GM04504 (cell line): ENCODE results near the gene SLC22A16.
A peak's percentile ranks its signal among the peaks of the same experiment; 100 is the strongest.
"Not testable (repeated sequence)": the region's sequence is repeated elsewhere in the genome, so short reads cannot be mapped to it uniquely, and the experiment has no call there.

ENCODE experiments used
- DNase-seq: peaks from one replicate; pipeline ENCODE4 v3.0.0-alpha.2; 2012; ENCODE audit warnings: low read depth

The SLC22A16 gene

DNA sequence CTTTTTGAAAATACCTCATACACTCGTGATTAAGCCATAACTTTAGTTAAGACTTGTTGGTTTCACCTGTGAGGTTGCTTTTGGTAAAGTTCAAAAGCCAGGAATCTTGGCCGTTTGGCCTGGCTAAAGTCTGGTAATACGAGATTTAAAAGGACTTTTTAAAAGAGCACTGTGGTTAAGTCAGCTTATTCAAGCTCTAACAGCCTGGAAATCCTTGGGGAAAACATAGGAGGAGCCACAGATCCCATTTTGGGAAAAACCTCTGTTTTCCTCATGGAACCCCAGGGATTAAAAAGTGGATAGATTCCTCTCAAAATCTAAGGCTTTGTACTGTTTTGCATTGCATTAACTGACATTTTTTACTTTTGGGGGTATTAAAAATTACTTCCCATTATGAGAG lies 13.7 kb upstream of the SLC22A16 start:
- DNase-seq, result no peak

DNA sequence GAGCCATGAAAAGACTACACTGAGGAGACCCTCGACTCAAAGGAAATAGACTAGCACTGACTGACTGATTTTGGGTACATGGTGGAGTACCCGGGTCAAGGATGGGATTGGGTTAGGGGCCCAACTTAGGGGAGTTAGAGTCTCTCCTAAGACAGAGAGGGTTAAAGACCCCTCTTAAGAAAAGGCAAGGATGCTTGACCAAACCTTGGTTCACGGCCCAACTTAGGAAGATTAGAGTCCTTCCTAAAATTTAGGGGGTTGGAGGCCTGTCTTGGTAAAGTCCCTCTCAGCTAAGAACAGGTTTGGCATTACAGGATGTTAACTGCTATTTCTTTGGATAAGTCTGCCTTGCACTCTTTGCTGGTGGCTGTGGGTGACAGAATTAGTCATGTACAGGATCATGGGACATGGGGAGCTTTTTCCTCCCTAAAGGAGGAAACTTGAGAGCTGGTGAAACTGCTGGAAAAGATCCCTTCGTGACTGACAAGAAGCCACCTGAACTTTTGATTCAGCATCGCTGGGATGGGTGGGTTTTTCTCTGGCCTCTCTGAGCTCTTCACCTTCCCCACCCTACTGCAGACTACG lies 12.3 kb upstream of the SLC22A16 start:
- no peak for DNase-seq

DNA sequence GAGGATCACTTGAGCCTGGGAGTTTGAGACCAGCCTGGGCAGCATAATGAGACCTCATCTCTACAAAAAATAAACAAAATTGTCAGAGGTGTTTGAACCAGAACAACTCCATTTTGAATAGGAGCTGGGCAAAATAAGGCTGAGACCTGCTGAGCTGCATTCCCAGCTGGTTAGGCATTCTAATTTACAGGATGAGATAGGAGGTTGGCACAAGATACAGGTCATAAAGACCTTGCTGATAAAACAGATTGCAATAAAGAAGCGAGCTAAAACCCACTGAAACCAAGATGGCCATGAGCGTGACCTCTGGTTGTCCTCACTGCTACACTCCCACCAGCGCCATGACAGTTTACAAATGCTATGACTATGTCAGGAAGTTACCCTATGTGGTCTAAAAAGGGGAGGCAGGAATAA lies 11.6 kb upstream of the SLC22A16 start:
- DNase-seq, result not testable (repeated sequence)

DNA sequence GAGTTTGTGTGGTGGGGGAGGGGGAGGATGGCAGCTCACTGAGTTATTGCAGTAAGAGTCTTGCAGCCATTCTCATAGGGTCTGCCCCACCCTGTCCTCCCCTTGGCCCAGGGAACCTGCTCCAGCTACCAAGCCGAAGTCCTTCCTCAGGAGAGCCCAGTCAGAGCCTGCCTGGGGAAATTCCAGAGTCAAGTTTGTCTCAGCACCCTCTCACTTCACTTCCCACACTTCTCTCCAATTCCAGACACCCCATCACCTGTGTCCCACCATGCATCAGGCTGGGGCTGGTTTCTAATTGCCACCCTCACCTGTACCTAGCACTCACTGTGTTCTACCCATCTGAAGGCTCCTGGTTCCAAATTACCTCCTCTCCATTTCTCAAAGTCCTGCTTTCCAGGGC lies 10.3 kb upstream of the SLC22A16 start:
- no peak for DNase-seq

DNA sequence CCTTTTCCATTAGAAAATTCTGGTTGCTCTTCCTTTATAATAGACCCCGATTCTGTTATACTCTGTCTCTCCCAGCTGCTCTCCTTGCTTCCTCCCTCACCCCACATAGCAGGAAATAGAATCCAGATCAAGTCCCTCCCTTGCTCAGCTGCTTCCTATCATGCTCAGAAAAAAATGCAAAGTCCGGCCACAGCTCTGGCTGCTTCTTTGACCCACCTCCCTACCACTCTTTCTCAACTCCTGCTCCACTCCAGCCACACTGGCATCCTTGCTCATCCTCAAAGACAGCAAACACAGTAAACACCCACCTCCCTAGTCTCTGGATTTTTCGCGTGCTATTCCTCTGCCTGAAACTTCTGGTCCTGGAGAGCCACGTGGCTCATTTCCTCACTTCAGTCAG lies 9.1 kb upstream of the SLC22A16 start:
- no peak for DNase-seq

DNA sequence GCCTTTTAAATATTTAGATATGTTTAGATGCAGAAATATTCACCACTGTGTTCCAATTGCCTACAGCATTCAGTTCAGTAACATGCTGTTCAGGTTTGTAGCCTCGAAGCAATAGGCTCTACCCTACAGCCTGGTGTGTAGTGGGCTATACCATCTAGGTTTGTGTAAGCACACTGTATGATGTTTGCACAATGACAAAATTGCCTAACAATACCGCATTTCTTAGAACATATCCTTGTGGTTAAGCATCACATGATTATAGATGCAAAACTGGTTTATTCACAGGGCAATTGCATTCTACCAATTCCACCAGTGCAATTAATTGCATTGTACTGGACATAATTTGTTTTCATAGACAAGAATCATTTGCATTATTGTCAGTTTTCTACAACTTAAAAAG lies 7.9 kb upstream of the SLC22A16 start:
- DNase-seq, result no peak

DNA sequence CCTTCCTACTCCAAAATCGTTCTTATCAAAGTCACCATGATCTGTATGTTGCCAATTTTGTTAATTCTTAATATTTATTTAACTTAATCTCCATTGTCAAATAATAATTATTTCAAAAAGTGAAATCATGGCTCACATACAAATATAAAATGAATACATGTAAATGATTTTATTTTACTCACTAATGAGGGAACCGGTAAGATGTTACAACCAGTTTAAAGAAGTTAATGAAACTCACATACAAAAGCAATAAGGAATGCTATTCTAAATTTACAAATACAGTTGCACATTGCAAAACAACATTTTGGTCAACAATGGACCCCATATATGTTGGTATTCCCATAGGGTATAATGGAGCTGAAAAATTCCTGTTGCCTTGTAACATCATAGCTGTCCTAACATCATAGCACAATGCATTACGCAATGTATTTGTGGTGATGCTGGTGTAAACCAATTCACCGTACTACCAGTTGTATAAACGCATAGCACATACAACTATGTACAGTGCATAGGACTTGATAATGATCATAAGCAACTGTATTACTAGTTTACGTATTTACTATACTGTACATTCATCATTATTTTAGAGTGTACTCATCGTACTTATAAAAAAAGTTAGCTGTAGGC lies 6.5 kb upstream of the SLC22A16 start:
- no peak for DNase-seq

DNA sequence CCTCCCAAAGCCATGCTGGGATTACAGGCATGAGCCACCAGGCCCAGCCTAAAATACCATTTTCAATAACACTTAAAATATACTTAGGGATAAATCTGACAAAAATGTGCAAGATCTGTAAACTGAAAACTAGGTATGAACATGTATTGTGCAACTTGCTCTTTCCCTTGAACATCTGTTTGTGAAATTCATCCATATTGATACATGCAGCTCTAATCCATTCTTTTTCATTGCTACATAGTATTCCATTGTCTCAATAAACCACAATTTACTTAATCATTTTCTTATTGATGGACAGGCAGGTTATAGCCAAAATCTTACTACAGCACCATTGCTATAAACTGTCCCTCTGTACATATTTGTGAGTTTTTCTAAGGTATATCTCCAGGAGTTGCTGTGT lies 4.7 kb upstream of the SLC22A16 start:
- DNase-seq, result no peak

DNA sequence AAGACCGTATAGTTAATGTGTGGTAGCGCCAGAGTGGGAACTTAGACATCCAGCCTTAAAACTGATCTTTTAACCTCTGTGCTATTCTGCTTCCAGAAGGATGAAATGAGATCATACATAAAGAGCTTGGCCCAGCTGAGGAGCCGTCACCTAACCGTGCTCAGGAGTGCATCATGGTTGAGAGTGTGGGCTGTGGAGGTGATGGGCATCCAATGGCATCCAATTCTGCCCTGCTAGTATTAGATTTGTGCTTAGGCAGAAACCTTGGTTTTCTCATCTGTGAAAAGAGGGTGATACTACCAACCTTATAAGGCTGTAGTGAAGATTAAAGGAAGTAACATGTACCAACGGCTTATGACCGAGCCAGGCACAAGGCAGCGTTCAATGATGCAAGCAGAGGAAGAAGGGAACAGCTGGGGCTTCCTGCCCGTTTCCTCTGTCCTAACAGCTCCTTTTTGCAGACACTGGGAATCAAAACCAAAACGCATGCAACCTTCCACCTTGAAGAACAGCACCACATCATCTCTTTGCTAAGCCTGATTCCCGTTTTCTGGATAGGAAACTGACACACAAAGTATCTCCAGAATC lies 1.3 kb downstream of the SLC22A16 start:
- DNase-seq, result no peak

DNA sequence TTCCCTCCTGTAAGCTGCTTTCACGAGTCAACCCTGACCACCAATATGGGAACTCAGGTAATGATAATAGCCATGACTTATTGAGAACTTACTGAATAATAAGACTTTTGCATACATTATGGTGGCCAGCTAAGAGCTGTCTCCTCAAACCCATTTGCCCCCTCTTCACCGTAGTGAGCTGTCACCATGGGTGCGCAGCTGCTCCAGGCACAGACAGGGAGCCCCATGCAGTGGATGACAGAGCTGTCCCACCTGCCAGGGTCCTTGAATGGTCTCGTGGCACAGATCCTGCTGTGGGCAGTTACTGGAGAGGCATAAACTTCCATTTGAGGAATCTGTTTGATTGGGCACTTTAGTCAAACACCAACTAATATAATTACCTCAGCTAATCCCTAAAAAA lies 1.9 kb downstream of the SLC22A16 start:
- DNase-seq, result no peak

DNA sequence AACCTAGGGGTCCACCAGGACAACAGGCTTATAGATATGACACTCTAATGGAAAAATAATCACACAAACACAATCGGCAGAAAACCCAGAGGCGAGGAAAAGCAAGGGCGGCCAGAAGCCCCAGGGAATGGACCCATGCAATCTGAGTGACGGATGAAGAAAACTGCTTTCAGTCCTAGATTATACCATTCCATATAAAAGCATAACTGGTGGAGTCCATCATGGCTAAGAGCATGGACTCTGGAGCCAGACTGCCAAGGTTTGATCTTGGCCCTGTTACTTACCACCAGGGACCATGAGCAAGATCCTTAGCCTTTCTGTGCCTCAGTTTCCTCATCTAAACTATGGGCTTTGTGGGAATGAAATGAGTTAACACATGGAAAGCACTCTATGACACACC lies 3.7 kb downstream of the SLC22A16 start:
- DNase-seq, result no peak

DNA sequence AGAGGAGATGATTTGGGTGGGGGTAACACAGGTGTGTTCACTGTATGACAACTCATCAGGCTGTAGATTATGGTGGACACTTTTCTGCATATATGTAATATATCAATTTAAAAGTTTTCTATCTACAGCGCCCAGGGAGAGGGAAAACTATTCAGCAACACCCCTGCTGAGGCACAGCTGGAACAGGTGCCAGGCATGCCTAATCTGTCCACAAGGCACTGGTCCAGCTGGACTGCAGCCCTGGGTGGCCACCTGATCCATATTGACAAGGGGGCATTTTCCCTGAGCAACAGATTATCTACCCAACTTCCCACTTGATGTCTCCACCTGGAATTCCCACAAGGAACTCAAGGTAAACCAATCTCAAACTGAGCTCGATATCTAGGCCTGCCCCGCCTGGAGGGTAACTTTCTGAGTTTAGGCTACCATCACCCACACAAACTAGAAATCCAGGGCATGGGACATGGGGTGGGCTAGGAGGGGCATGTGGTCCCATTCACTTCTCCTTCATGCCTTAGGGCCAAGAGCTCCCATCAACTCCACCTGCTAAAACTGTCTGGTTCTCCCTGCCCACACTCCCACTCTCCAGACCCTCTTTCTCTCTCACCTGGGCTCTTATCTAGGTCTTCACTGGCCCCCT lies 4.6 kb downstream of the SLC22A16 start:
- DNase-seq, result no peak

DNA sequence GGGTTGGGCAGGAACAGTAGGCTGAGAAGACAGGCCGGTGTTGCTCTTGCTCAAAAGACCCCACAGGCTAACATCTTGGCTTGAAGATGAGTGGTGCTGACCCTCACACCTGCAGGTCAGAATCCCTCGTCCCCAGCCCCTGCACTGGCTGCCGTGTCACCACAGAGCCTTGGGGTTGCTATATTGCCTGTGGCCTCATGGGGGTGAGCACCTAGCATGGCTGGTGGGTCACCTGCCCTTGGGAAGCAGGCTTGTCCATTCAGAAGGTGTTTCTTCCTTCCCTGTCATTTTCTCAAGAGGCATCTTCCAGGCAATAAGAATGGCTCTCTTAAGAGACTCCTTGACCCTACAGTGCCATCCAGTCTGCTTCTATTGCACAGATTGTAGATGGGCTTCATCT lies 7.7 kb downstream of the SLC22A16 start:
- DNase-seq, result no peak

DNA sequence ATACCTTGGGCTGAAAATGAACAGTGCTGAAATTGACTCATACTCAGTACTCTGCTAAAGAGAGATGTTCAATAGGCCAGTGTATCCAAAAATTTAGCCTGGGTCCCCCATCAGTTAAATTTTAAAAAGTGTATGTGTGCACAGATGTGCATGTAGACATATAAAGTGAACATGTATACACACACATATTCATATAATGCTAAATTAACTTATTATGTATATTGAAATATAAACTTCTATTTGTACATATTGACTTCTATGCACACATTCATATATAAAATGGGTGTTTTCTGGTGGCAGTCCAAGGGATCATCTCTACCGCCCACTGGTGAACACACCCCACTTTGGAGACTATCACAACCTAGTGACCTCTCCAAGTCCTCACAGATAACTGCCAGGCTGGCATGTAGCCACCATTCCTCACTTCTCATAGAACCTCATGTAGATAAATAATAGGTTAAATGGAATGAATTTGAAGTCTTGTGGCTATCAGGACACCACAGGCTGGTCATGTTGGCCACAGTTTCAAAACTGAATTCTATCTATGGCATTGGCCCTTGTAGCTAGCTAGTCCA lies 8.8 kb downstream of the SLC22A16 start:
- no peak for DNase-seq

DNA sequence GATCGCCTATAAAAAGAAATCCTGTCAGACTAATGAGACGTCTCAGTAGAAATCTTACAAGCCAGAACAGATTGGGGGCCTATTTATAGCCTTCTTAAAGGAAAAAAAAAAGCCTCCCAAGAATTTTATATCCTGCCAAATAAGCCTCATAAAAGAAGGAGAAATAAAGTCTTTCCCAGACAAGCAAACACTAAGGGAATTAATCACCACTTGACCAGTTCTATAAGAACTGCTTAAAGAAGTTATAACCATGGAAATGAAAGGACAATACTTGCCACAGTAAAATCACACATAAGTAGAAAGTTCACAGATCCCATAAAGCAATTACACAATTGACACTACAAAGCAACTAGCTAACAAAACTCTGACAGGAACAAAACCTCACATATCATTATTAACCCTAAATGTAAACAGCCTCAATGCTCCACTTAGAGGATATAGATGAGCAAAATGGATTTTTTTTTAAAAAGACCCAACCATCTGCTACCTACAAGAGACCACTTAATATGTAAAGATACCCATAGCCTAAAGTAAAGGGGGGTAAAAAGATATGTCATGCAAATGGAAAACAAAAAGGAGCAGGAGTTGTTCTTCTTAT lies 13.4 kb downstream of the SLC22A16 start:
- no peak for DNase-seq

DNA sequence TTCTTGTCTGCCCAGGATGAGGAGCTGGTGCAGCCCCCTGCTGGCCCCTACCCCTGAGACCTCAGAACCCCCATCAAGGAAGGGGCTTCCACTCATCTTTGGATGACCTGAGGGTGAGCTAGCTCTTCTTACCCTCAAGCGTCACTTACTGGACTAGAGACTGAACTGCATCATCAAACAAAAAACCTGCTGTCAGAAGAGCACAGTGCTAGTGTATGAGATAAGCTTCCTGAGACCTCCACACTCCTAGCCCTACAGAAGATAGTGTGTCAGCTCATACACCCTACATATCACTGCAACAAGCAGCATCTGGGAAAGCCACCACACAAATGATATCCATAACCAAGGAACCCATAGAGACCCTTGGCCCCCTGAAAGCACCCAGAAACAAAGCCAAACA lies 15.0 kb downstream of the SLC22A16 start:
- no peak for DNase-seq

DNA sequence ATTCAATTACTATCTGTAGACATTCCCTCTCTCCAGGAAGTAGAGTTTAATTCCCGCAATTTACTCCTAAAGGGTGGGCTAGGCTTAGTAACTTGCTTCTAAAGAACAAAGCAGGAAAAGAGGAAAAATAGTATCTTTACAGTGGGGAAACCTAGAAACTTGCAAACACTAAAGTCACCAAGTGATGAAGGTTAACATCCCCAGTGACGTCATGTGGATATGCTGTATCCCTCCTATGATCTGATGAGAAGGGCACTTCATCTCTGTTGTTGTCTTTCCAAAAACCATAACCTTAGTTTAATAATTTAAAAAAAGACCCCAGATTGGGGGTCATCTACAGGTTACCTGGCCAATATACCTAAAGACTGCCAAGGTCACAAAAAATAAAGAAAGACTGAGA lies 17.3 kb downstream of the SLC22A16 start:
- no peak for DNase-seq

DNA sequence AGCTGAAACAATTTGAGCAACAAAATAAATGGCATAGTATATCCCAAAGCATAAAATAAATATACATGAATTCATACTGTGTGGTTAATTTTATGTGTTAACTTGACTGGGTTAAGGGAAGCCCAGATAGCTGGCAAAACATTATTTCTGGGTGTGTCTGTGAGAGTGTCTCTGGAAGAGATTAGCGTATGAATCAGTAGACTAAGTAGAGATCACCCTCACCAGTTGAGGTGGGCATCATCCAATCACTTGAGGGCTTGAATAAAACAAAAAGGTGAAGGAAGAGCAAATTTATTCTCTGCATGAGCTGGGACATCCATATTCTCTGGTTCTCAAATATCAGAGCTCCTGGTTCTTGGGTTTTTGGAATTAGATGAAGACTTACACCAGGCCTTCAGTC lies 17.9 kb downstream of the SLC22A16 start:
- no peak for DNase-seq

DNA sequence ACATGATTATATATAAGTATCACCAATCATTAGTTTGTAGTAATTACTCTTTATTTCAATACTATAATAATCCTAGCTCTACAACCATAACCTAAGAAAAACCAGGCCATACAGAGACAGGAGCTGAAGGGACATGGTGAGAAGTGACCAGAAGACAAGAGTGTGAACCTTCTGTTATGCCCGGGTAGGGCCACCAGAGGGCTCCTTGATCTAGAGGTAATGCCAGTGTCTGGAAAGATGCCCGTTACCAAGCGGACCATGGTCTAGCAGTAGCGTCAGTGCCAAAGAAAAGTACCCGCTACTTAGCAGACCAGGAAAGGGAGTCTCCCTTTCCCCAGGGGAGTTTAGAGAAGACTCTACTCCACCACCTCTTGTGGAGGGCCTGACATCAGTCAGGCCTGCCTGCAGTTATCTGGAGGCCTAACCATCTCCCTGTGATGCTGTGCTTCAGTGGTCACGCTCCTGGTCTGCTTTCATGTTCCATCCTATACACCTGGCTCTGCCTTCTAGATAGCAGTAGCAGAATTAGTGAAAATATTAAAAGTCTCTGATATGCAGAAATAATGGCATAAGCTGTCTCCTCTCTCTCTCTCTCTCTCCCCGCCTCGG lies 18.7 kb downstream of the SLC22A16 start:
- peak; percentile 3 for DNase-seq

DNA sequence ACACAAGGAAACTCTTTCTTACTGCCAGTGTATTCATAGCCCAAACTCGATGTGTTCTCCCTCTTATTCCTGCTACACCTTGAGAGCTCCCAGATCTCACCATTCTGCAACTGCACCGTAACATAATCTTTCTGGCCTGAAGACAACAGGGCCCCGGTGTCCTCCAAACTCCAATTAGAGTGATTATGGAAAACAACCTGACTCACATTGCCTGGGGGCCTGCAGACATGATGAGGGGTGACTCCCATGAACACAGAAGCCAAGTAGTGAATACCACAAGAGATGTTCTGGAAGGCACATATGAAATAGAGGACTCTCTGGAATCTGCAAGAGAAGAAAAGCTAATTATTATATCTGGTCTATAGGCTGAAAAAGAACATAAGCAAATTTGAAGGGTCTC lies 19.7 kb downstream of the SLC22A16 start:
- DNase-seq, result no peak

DNA sequence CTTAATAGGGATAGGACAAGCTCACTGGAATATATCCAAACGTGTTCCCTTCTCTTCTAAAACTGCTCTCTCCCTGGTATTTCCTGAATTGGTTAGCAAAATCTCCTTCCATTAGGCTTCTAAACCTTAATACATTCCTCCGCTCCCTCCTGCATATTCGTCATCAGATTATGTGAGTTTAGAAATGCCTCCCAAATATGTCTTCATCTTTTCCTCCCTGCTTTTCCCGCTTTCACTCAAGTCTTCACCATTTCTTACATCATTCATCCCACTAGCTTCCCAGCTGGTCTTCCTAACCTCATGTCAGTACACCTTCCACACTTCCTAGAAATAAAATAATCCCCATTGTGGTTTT lies 26.9 kb downstream of the SLC22A16 start:
- no peak for DNase-seq

DNA sequence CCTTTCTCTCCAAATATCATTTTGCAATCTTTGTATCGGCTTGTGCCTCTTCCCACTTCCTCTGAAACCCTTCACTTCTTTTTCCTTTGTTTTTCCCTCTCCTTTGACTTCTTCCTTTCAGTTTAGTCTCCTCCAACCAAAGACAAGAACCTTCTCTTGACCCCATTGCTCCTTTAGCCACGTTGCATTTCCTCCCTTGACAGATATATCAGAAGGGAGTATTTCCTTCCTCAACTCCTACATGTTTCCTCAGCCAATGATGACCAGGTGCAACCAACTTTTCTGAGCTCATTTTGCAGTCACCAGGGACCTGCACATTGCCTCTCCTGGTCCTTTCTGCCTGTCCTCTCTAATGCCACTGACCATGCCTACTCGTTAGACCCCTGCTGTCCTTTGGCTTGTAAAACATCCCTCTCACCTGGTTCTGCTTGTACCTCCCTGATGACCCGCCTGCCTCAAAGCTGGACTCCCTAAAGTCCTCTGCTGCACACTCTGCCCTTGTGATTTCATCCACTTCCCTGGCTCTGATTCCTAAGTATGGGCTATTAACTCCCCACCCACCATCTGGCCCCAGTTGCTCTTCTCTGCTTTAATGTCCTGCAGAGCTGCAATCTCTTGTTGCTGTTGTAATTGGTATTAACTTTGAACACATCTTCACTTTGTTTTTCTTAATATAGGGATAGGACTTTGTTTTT lies 27.4 kb downstream of the SLC22A16 start:
- no peak for DNase-seq
